Natural killer cell (primary cell): ENCODE measurements around the gene STBD1. TPM values are rescaled to one million over a fixed set of nuclear protein-coding genes. Genes with fewer than 3 reads are reported as not detected.

Experiments
- ATAC-seq, 3 donors: fragments of 150-1000 bp in 2 of 3; fragments of 200-7000 bp in 1 of 3; cut with Tn5 transposase; 1 replicate in 1 of 3; 2 replicates in 2 of 3; pipeline ENCODE4 v1.10.0; 2021; ENCODE audit warnings: mild to moderate bottlenecking in 2 of 3, moderate library complexity in 2 of 3
- DNase-seq, 2 donors: peaks; one replicate each; pipeline versions ENCODE4 v3.0.0 to v3.0.0-alpha.2; 2013 to 2021; ENCODE audit warnings: mixed read lengths in 1 of 2
- H3K27ac ChIP-seq: one replicate; pipeline ENCODE4 v1.5.1; 2013; ENCODE audit warnings: mild to moderate bottlenecking, low read length
- H3K27me3 ChIP-seq: one replicate; pipeline ENCODE4 v1.6.1; 2013; ENCODE audit warnings: low read length; ENCODE audit not compliant: control insufficient read depth, insufficient read depth
- H3K36me3 ChIP-seq: one replicate; pipeline ENCODE4 v1.6.1; 2013; ENCODE audit warnings: low read length; ENCODE audit not compliant: control insufficient read depth, insufficient read depth
- H3K4me1 ChIP-seq: one replicate; pipeline ENCODE4 v1.6.1; 2013; ENCODE audit warnings: low read length; ENCODE audit not compliant: control insufficient read depth, insufficient read depth
- H3K4me3 ChIP-seq: one replicate; pipeline ENCODE4 v1.5.1; 2013; ENCODE audit warnings: low read length
- H3K9me3 ChIP-seq: one replicate; pipeline ENCODE4 v1.6.1; 2013; ENCODE audit warnings: low read length; ENCODE audit not compliant: control insufficient read depth, insufficient read depth
- H3K27ac Mint-ChIP-seq, 2 donors: one replicate each; pipeline ENCODE4 v1.8.0; 2022; ENCODE audit warnings: mild to moderate bottlenecking in 2 of 2, mixed read lengths in 2 of 2, moderate library complexity in 1 of 2
- H3K27me3 Mint-ChIP-seq, 2 donors: one replicate each; pipeline ENCODE4 v1.8.0; 2022; ENCODE audit warnings: low read depth in 2 of 2, mixed read lengths in 2 of 2
- H3K36me3 Mint-ChIP-seq: one replicate; pipeline ENCODE4 v1.8.0; 2022; ENCODE audit warnings: mixed read lengths
- H3K4me1 Mint-ChIP-seq, 2 donors: one replicate each; pipeline ENCODE4 v1.8.0; 2022; ENCODE audit warnings: mixed read lengths in 2 of 2
- H3K4me3 Mint-ChIP-seq: one replicate; pipeline ENCODE4 v1.8.0; 2022; ENCODE audit warnings: mild to moderate bottlenecking, moderate library complexity, mixed read lengths
- H3K9me3 Mint-ChIP-seq, 2 donors: one replicate each; pipeline ENCODE4 v1.8.0; 2022; ENCODE audit warnings: mixed read lengths in 2 of 2
- WGBS: methylation state at CpG from one replicate; pipeline ENCODE4 v1.1.7; 2013; ENCODE audit warnings: missing lambda C conversion rate; ENCODE audit not compliant: insufficient coverage; 5-methylcytosine and 5-hydroxymethylcytosine counted together
- intact Hi-C: fragments of 100-400 bp; cut with micrococcal nuclease; formaldehyde crosslinking; loops from one replicate; pipeline ENCODE4 v1.14.2; 2022
- total RNA-seq, 4 donors: library from RNA; stranded (reverse); fragments of 120-200 nt in 1 of 4; gene quantifications; one replicate each; pipeline versions ENCODE4 v1.2.3 to v1.2.4, GENCODE V29; 2013 to 2022
- TF ChIP-seq, protein P1 (sequence below): fragments of 200-600 bp; IDR thresholded peaks from one replicate; pipeline ENCODE4 v1.8.0; 2022; ENCODE audit warnings: antibody characterized with exemption

The STBD1 gene
- total RNA-seq, 3 donors from 2014 or later (not counting 1 experiment from before 2014, with no cell fraction given): 0.15 to 1.3 (median 0.26) TPM

DNA sequence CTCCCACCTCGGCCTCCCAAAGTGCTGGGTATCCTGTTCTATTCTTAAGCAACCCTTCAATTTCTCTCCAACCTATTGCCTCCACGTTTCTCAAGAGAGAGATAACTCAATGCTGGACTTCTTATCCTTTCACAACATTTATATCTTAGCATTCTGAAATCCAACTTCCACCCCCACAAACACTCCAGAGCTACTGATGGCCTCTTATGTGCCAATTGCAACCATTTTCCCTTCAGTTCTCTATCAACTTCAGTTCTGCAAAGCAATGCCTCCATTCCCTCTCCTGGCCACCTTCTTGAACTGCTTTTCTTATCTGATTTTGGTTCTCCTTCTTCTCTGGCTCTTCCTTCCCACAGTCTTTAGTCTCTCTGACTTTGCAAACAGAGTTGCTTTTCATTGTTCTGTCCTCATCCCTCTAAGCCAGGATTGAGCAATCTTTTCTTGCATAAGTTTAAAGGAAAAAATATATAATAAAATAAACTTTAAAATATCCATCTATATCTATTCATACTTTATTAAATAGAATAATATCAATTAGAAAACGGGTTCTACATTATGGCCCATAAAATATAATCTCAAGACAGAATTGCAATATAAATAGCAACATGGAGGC is 3.6 kb upstream of the STBD1 start:
- Mint-ChIP-seq H3K4me3 (no peak overlapping the region), H3K9me3 (peaks cover 0 to 4% of the 10 kb centered on the region in 2 donors), H3K36me3 (peaks cover 7% of the 10 kb centered on the region), H3K4me1 (peaks cover 27 to 46% of the 10 kb centered on the region in 2 donors), H3K27me3 (peaks cover 0 to 7% of the 10 kb centered on the region in 2 donors), H3K27ac (no peak overlapping the region)
- Histone ChIP-seq H3K27ac (no peak overlapping the region), H3K4me1 (peaks cover 34% of the 10 kb centered on the region), H3K9me3 (peaks cover 3% of the 10 kb centered on the region), H3K4me3 (no peak overlapping the region), H3K27me3 (no peaks in the 10 kb centered on the region), H3K36me3 (no peaks in the 10 kb centered on the region)
- TF ChIP-seq, protein P1, sequence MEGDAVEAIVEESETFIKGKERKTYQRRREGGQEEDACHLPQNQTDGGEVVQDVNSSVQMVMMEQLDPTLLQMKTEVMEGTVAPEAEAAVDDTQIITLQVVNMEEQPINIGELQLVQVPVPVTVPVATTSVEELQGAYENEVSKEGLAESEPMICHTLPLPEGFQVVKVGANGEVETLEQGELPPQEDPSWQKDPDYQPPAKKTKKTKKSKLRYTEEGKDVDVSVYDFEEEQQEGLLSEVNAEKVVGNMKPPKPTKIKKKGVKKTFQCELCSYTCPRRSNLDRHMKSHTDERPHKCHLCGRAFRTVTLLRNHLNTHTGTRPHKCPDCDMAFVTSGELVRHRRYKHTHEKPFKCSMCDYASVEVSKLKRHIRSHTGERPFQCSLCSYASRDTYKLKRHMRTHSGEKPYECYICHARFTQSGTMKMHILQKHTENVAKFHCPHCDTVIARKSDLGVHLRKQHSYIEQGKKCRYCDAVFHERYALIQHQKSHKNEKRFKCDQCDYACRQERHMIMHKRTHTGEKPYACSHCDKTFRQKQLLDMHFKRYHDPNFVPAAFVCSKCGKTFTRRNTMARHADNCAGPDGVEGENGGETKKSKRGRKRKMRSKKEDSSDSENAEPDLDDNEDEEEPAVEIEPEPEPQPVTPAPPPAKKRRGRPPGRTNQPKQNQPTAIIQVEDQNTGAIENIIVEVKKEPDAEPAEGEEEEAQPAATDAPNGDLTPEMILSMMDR: no peak
- ATAC-seq: no peak
- DNase-seq: no peak
- intact Hi-C loops: no loop called here
- 92% methylated on average over 3 of the region's 3 CpGs for WGBS

DNA sequence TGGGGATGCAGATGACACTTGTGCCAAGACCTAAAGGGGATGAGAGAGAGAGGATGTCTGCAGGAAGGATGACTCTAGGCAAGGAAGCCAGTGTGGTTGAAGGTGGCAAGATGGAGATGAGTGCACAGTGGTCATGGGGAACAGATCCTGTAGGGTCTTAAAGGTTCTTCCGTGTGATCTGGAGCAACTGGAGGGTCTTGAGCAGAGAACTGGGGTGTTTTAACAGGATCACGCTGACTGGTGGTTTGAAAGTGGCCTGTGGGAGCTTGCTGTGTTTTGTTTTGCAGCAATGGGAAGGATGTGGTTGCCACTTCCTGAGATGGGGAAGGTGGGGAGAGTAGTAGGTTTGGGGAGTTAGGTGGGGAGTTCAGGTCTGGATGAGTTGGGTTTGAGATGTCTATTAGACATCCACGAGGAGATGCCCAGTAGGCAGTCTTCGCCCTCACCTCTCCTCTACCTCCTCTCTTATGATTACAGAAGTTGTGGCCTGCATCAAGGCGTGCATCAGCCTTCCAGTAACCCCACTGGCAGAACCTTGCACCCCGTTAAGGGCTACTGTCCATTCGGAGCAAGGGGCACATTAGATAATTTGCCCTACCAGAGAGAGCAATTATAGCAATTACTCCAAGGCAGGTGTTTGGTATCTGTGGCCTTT is 1.4 kb upstream of the STBD1 start:
- H3K9me3 ChIP-seq: no peaks in the 10 kb centered on the region
- no peaks in the 10 kb centered on the region for H3K27me3 ChIP-seq
- peaks cover 34% of the 10 kb centered on the region for H3K4me1 ChIP-seq
- H3K4me3 ChIP-seq: peak overlapping the region; percentile 65
- H3K36me3 ChIP-seq: no peaks in the 10 kb centered on the region
- intact Hi-C loops: no loop called here
- peak overlapping the region; percentile 11 for H3K27ac ChIP-seq
- TF ChIP-seq, protein P1: no peak
- Mint-ChIP-seq H3K36me3 (peaks cover 8% of the 10 kb centered on the region), H3K9me3 (no peaks in the 10 kb centered on the region), H3K27me3 (peaks cover 0 to 9% of the 10 kb centered on the region in 2 donors), H3K27ac (peak overlapping the region; percentile 17 to 63), H3K4me1 (peaks cover 35 to 51% of the 10 kb centered on the region in 2 donors), H3K4me3 (peak overlapping the region; percentile 80)
- WGBS: 22% methylated on average over 6 of the region's 7 CpGs
- DNase-seq: peak in 1 of 2 donors; percentile 42
- ATAC-seq: peak; percentile 31 to 41 (median 39)

DNA sequence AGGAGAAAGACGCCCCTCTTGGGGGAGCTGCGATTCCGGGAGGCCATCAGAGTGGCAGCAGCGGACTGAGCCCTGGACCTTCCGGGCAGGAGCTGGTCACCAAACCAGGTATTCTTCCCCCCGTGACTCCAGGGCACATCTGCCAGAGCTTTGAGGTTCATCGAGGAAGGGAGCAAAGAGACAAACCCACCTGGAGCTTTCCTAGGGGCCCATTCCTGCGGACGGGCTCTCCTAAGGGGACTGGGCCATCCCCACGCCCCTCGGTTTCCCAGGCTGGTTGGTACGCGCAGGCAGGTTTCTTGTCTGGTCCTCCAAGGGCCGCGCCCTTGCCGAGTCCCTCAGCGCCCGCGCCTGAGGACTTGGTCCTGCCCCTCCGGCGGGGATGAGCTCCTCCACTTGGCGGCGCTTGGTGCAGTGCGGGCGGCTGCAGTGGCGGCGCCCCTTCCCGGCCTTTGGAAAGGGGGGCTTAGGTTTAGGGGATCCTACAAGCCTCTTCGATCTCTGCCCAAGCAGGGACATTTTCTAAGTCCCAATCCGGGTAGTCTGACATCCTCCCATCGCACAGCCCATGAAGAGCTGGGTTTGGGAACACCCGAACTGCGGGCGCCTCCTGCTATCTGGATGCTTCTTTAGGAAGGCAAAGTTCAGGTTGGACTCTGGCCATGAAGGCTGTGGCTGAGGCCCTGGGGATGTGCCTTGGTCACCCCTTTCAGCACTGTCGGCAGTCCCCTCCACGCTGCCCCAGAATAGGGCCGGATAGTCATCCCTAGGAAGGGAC is 538 bp downstream of the STBD1 start:
- Histone ChIP-seq H3K27ac (no peak overlapping the region), H3K36me3 (no peaks in the 10 kb centered on the region), H3K4me3 (peak overlapping the region; percentile 65), H3K4me1 (peaks cover 32% of the 10 kb centered on the region), H3K9me3 (no peaks in the 10 kb centered on the region), H3K27me3 (no peaks in the 10 kb centered on the region)
- DNase-seq: peak in 1 of 2 donors; percentile 41
- H3K27me3 Mint-ChIP-seq: peaks cover 0 to 13% of the 10 kb centered on the region in 2 donors
- TF ChIP-seq, protein P1: no peak
- intact Hi-C loops: no loop called here
- peak overlapping the region in 1 of 2 donors; percentile 63 for H3K27ac Mint-ChIP-seq
- no peaks in the 10 kb centered on the region for H3K9me3 Mint-ChIP-seq
- peaks cover 23 to 41% of the 10 kb centered on the region in 2 donors for H3K4me1 Mint-ChIP-seq
- ATAC-seq: peak in 2 of 3 donors; percentile 24 to 44
- peak overlapping the region; percentile 80 for H3K4me3 Mint-ChIP-seq
- peaks cover 8% of the 10 kb centered on the region for H3K36me3 Mint-ChIP-seq
- 12% methylated on average over 37 of the region's 37 CpGs for WGBS
